IPS-NIHi11 (cell line): Measurements from ENCODE around the gene CUX1.
"Not testable (repeated sequence)": the region's sequence is repeated elsewhere in the genome, so short reads cannot be mapped to it uniquely, and the experiment has no call there.

ENCODE experiments used
- DNase-seq: peaks from one replicate; pipeline ENCODE4 v3.0.0; 2012; ENCODE audit warnings: mixed read lengths, low spot score

The CUX1 gene

DNA sequence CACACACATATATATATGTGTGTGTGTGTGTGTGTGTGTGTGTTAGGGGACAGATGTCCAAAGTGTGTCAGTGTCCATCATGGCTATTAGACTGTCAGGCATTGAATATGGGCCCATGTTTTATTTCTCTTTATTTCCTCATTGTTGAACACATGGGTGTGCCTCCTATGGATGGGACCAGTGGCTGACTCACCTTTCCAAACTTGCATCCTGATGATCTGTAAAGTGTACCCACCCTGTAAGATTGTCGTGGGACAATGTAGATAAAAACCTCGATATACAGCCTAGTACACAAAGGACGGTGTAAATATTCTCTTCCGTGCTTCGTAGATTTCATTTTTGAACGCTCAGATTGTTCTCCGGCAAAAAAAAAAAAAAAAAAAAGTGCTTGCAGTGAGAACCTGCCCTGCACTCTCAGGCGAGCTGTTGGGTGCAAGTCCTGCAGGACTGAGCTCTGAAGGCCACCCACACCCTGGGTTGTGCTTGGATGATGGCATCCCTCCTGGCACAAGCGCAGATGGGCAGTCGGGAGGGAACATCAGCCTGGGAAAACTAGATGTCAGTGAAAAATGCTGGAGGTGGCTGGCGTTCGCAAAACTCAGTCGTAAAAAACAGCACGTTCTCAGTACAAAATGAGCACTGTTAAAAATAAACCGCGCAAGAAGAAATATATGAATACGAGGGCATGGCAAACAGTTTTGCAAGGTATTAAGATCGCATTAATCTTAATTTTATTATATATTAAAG, 166.9 kb downstream of the CUX1 start:
- DNase-seq: no peak

DNA sequence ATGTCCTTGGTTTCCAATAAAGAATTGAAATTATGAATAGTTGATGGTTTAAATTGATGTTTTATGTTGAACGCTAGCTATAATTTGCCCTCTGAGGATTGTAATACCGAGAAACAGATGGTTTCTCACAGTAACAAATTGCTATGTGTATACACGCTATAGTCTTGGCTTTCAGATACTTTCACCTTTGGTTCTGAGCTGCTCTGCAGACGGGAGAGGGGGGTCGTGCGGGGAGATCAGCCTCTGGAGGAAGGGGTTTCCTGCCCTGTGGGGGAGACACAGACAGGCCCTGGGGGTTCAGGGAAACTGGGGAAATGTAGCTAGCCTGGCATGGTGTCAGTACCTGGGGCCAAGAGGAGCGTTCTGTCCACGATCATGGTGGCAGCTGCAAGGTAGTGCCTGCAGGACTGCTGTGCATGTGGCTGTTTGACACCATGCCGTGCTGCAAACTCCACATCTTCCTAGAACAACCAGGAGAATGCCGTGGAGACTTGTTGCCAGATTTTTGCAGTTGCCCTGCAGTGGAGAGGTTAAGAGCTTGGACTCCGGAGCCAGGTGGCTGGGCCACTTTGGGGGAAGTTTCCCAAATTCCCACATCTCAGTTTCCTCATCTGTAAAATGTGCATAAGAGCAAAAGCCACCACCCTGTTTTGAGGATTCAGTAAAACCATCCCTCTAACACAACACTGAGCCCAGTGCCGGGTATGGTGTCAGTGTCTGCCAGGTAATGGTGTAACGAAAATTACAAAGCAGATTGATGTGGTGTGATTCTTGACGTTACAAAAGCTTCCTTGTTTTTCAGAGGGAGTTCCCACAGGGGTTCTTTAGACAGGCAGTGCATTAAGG, 167.9 kb downstream of the CUX1 start:
- DNase-seq: no peak

DNA sequence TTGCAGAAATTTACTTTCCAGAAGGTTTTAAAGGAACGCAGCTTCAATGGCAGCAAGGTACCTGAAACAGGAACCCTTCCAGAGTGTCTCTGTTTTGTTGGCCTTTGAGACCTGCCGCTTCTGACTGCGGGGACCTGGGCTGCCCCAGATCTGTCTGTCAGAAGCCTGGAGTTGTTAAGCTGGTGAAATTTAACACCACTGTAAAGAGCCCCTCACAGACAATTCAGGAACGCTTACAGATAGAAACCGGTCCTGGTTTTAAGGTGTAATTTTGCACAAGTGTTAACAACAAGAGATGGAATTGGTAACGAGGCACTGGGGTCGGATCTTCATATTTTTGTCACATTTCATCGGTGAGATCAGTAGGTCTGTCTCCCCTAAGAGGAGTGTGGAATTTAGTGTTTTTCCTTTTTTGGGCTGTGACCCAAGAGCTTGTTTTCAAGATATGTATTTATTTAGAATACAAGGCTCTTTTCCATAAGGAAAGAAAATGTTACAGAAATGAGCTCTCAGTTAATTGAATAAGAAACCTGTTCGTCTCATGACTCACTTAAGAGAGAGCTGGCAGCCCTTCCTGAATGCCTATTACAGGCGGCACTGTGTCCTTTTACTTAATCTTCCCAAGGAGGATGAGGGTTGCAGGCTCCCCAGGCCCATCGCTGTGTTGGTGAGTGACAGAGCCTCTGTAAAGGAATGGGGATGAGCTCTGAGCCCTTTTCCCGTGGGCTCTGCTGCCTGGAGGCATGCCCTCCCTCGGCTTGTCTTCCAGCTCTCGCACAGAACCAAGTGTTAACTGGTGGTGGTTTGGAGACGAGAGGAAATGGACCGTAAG, 168.7 kb downstream of the CUX1 start:
- peak; percentile 41 for DNase-seq

DNA sequence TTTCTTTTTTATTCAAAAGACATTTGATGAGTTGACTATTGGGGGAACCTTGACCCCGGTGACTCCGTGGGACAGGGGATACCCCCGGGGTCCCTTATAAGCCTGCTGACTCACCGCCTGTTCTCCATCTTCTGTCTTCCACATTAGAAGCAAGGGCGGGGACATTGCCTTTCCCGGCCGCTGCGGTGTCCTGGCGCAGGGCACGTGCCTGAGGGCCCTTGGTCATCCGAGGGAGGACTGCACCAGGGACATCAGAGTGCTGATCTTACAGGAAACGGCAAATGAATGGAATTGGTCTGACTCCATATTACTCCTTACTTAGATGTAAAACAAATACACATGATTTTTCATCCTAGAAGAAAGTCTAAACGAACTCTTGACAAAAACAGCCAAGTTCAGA, 170.1 kb downstream of the CUX1 start:
- no peak for DNase-seq

DNA sequence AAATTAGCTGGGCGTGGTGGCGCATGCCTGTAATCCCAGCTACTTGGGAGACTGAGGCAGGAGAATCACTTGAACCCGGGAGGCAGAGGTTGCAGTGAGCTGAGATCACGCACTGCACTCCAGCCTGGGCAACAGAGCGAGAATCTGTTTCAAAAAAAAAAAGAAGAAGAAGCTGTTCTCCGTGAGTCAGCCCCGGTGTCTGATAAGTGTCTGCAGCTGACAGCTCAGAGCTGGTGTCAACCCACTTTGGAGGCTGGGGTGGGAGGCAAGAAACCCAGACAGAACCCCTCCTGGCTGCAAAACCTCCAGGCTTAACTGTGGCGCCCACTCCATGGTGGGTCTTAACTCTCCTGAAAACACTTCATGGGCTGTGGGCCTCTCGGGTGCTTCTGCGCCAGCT, 170.6 kb downstream of the CUX1 start:
- DNase-seq: not testable (repeated sequence)

DNA sequence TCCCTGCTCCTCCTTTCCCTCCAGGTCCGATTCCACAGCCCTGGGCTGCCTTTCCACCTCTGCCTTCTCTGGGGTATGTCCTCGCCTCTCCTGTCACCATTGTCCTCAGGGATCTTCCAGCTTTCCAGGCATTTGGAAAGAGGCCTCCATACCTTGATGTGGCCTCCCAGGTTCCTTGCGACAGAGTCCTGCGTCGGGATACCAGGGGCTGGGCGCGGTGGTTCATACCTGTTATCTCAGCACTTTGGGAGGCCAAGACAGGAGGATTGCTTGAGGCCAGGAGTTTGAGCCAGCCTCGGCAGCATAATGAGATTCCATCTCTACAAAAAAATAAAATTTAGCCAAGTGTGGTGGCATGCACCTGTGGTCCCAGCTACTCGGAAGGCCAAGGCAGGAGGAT, 171.1 kb downstream of the CUX1 start:
- DNase-seq: no peak

DNA sequence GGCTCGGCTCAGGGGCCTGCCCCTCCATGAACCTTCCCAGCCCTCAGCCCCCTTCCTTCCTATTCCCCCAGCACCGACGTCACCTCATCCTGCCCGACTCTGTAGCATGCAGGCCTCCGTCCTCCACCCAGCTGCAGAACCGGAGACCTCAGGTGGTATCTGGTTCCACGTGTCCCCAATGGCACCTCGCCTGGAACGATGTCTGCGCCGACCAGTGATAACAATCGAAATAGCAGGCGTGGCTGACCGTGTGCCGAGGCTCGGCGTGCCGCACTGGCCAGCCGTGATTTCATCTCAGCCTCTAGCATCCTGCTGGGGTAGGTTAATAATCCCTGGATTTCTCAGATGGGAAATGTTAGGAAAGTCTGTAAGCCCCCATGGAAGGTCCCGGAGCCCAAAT, 171.7 kb downstream of the CUX1 start:
- DNase-seq: no peak

DNA sequence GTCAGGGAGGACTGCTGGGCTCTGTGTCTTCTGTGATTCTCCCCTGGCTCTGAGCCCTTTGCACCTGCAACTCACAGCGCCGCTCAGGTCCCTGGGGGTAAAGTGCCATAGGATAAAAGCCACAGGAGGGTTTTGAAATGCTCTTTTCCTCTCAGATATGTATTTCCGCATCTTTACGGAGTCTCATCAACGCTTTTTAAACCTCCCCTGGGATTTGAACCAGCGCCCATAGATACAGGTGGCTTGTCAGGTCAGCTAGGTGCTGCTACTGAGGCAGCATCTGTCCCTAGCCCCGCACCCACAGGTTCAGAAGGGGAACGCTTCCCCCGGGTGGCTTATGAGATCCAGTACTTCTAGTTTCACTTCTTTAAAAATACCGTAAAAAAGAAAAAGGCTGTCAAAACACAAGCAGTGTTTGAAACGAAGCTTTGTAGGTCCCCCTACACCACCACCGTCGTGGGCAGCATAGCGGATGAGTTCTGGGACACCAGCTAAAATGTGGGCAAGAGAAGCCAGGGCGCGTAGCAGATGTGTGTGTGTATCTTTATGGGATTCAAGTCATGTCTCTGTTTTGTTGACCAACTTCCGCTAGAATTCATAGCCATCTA, 173.5 kb downstream of the CUX1 start:
- no peak for DNase-seq

DNA sequence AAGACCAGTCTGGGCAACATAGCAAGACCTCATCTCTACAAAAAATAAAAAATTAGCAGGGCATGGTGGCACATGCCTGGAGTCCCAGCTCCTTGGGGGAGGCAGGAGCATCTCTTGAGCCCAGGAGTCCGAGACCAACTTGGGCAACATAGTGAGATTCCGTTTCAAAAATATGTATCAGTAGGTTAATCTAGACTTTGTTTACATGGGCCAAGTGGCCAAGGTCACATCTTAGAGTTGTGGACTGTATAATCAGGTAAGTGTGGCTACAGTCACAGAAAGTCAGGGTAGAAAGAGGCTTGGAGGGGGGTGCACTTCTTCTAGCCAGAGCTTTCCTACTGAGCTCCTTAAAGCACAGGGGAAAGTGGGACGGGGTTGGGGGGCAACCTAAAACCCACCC, 174.4 kb downstream of the CUX1 start:
- no peak for DNase-seq

DNA sequence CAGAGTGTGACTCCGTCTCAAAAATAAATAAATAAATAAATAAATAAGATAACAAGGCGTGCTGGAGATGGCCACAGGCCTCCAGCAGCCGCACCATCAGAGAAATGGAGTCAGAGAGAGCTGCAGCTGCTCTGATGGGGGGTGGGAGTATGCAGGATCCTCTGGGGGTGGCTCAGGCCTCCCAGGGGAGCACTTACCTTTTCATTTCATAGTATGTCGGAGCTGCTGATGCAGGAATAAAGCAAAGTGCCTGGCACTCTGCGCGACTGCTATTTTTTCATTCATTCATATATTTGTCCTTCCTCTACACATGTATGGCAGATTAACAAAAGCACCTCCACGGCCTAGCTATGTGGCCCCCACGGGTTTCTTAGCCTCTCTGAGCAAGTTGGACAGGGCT, 175.9 kb downstream of the CUX1 start:
- no peak for DNase-seq

DNA sequence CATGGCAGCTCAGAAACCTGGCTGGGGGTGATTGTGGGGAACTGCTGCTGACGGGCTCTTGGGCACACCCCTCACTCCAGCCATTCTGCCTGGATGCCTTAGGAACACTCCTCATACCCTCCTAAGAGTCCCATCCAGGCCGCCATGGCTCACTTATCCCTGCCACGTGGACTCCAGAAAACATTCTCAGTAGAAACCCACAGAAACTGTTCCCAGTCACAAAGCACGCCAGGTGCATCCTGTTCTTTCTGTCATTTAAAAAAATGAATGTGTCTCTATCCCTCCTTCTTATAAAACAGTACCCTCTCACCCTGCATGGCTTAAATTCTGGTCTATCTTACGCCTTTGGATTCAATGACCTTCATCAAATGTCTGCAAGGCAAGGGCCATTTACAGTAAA, 177.7 kb downstream of the CUX1 start:
- no peak for DNase-seq

DNA sequence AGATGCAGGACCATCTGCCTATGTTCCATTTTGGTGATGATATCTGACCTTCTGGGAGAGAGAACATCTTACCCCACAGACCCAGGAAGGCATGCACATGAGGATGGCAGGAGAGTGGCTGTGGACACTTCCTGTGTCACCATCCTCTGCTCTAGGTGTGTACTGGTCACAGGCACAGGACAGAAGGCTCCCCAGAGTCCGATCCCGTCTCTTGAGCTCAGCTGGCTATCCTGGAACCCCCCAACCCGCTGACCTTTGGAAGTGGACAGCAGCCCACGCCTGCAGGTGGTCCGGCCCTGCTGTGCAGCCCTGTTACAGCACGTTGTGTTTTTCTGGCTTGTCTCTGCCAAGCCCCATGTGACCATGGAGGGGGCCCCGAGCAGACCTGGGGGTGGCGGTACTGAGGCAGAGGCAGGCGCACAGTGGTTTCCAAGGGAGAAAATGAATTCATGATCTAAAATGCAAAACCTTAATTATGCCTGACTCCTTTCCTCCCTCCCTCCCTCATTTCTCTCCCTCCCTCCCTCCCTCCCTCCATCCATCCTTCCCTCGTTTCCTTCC, 178.8 kb downstream of the CUX1 start:
- no peak for DNase-seq

DNA sequence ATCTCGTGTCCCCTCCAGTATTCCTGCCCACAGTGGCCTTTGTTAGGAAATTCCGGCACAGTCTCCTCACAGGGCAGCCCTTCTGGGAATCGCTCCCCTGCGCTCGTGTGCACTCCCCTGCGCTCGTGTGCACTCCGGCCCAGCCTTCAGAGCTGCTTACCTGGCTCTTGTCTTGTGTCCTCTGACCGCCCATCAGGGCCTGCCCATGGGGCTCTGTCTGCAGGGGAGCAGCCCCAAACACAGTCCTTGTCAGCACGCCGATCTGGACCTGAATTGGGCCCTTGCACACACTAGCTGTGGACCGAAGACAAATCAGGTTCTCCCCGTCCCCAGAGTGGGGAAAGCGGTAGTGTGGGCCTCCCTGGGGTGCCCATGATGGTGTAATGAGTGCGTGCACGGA, 179.4 kb downstream of the CUX1 start:
- DNase-seq: no peak

DNA sequence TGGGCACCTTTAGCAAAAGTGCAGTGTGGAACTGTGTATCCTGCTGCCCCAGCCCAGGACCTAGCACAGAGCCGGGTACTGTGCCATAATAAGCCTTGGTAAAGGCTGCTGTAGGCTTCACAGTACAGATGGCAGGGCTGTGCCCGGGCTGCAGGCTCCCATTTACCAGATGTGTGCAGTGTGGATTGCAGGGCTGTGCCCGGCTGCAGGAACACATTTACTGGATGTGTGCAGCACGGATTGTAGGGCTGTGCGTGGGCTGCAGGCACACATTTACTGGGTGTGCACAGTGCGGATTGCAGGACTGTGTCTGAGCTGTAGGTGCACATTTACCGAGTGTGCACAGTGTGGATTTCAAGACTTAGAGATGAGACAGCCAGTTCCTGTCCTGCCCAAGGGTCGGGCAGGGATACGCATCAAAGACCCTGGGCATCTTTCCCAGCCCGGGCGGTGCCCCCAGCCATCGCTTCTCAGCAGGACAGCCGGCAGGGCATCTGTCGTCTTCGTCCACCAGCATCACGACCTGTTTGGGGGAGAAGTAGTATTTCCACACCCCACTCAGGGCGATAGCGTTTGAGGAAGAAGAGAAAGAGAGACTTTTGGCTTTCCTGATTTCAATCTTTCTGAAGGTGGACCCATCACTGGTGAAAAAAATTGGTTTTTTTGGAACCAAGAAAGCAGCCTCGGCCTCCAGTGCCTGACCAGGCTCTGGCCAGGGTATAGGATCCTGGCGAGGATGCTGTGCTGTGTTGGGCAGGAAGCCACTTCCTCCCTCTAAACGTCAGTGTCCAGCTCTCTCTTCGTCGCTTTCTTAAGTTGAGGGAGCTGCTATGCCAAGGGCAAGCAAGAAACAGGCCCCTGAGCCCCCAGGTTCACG, 180.8 kb downstream of the CUX1 start:
- no peak for DNase-seq

DNA sequence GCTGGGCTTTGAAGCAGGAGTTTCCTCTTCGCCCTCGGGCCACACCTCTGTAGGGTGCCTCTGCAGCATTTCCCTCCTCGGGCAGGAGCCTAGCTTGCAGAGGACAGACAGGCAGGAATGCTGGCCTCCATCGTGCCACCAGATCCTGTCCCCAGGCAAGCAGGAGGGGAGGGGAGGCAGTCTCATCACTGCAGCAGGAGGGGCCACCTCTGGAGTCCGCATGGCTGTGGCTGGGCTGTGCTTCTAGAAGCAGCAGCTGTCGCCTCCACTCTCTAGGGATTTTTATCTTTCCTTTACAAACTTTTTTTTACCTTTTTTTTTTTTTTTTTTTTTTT, 181.4 kb downstream of the CUX1 start:
- peak; percentile 48 for DNase-seq

DNA sequence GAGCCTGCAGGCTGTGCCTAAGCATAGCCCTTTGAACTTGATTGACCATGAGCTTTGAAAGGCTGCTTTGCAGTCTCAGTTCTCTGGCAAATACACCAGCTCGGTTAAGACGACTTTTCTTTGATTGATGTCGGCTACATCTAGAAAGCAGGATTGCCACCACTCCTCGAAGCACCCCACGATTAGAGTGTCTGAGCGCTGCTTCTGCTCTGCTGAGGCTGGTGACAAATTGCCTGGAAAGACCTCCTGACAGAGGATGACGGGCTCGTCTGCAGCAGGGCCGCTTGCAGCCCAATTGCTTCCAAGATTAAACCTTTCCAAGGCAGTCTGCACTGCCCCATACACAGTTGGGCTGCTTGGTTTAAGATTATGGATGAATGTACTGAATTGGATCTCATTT, 182.0 kb downstream of the CUX1 start:
- no peak for DNase-seq

DNA sequence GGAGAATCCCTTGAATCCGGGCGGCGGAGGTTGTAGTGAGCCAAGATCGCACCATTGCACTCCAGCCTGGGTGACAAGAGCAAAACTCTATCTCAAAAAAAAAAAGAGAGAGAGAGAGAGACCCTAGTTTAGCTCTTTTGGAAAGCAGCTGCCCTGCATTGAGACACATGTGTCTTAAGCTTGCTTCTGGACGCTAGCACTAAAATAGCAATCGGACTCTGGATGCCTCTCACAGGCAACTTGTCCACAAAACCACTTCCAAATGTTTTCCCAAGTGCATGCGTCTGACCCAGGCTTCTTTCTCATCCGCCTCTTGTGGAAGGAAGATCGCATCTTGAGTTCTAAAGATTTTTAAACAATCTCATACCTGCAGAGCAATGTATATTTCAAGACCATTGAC, 182.7 kb downstream of the CUX1 start:
- DNase-seq: no peak

DNA sequence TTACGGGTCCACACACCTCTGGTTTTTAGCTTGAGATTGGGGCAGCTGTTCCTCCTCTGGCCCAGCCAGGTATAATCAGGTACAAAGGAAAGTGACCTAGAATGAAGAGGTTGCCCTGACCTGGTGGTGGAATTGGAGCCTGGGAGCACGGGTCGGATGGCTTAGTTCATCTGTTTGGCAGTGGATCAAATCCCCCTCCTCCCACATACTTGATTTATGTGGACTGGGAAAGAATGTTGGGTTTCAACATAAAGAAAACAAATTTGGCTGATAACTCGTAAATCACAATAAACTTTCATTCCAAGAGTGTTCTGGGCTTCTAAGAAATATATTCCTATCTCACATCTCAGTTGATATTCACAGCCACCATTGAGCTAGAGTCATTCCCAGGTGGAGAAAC, 186.8 kb downstream of the CUX1 start:
- no peak for DNase-seq

DNA sequence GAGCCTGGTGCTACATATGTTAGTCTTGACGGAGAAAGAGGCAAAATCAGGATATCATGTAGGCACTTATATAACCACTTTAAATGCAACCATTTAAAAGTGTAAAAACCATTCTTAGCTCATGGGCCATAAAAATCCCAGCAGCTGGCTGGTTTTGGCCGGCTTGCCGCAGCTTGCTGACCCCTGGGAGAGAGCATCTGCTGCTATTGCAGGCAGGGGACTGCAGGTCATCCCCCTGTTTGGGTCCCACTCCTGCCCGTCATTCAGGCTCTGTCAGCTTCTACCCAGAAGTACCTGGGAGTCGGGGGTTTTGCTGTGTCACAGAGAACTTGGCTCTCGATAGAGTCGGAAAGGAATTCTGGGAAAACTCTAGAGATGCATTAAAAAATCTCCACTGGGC, 187.4 kb downstream of the CUX1 start:
- DNase-seq: no peak

DNA sequence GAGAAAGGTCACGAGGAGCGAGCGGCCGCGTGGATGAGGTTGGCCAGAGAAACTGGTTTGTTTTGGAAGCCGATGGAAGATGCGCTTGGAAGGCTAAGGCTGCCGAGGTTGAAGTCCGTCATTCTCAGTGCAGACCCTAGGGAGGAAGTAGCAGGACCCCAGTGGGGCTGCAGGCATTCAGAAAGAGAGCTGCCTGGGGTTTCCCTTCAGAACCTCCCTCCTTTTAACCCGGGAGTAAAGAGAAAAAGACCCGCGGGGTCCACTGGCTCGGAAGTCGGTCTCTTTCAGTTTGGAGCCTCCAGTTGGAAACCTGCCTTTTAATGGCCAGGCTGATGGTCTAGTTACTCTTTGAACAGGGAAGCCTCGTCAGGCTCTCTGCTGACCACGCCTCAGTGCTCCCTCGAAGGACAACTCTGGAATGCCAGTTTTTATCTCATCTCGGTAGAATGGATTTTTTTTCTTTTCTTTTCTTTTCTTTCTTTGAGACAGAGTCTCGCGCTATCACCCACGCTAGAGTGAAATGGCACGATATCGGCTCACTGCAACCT, 188.6 kb downstream of the CUX1 start:
- no peak for DNase-seq

DNA sequence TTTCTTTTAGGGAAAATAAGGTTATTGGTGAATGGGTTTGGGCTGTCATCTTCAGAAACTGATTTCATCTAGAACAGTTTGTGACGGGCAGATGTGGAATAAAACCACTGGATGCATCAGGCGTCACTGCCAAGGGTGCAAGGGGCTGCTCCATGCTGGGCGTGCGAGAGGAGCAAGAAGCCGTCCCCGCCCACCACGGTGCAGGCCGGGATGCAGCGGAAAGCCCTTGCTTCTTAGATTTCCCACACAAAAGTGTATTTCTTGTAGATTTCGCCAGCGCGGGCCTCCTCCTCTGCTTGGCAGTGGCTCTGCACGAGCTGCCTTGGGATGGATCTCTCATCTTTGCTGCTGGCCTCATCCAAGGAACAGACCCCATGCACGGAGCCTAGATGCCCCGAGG, 189.3 kb downstream of the CUX1 start:
- no peak for DNase-seq
